SK-N-SH (cell line): ENCODE results near the gene C2CD4C. TPM values are rescaled to one million over a fixed set of nuclear protein-coding genes. Genes with fewer than 3 reads are reported as not detected.

Experiments used
- CTCF ChIA-PET: fragments of 300-600, 350-600 bp; formaldehyde crosslinking; extraction: SDS; loops from one replicate; lab custom pipeline; 2021; lab: Yijun Ruan, JAX
- POLR2A ChIA-PET: fragments of 350-600 bp; sonication (Branson Sonifier 250); formaldehyde crosslinking; extraction: SDS; loops from one replicate; lab custom pipeline; 2020; ENCODE audit warnings: antibody characterized with exemption, inconsistent platforms; lab: Yijun Ruan, JAX
- DNase-seq: peaks from one replicate; pipeline ENCODE4 v3.0.0; 2012
- H2AFZ ChIP-seq: fragments of 200-600 bp; sonication (generic); 2 replicates; pipeline ENCODE4 v1.8.1; 2016; ENCODE audit warnings: antibody characterized with exemption, mild to moderate bottlenecking, low read depth
- H3F3A ChIP-seq: fragments of 200-600 bp; sonication (generic); replicated peaks from 2 replicates; pipeline ENCODE3; 2016; ENCODE audit warnings: antibody characterized with exemption, mild to moderate bottlenecking; ENCODE audit not compliant: insufficient read depth
- H3K27ac ChIP-seq, 2 experiments: fragments of 200-500 bp in 1 of 2; fragments of 200-600 bp in 1 of 2; sonication (Bioruptor generic) in 1 of 2; sonication (generic), shearing (Covaris generic) in 1 of 2; 2 replicates each; pipeline versions ENCODE4 v1.5.1 to v1.6.1; 2014 to 2016; ENCODE audit warnings: low read depth in 2 of 2, inconsistent platforms in 1 of 2, low read length in 1 of 2, mild to moderate bottlenecking in 1 of 2, mixed read lengths in 1 of 2
- H3K27me3 ChIP-seq: fragments of 200-600 bp; sonication (generic), shearing (Covaris generic); 2 replicates; pipeline ENCODE4 v1.6.1; 2016; ENCODE audit warnings: mixed run types; ENCODE audit not compliant: insufficient read depth
- H3K36me3 ChIP-seq, 2 experiments: fragments of 200-500 bp in 1 of 2; fragments of 200-600 bp in 1 of 2; sonication (Bioruptor generic) in 1 of 2; sonication (generic) in 1 of 2; replicated peaks in 1 of 2; 2 replicates each; pipeline versions ENCODE3 to v1.5.1; 2014 to 2016; ENCODE audit warnings: low read length in 1 of 2, mild to moderate bottlenecking in 1 of 2; ENCODE audit not compliant: insufficient read depth in 2 of 2, control insufficient read depth in 1 of 2
- H3K4me1 ChIP-seq, 2 experiments: fragments of 200-500 bp in 1 of 2; fragments of 200-600 bp in 1 of 2; sonication (Bioruptor generic) in 1 of 2; sonication (generic), shearing (Covaris generic) in 1 of 2; 2 replicates each; pipeline versions ENCODE4 v1.5.1 to v1.6.1; 2014 to 2016; ENCODE audit warnings: low read depth in 1 of 2, low read length in 1 of 2, mixed run types in 1 of 2; ENCODE audit not compliant: insufficient read depth in 2 of 2, control insufficient read depth in 1 of 2
- H3K4me2 ChIP-seq: fragments of 200-600 bp; sonication (generic), shearing (Covaris generic); 2 replicates; pipeline ENCODE4 v1.6.1; 2017; ENCODE audit warnings: mixed run types
- H3K4me3 ChIP-seq, 2 experiments: fragments of 200-500 bp in 1 of 2; fragments of 200-600 bp in 1 of 2; sonication (Bioruptor generic) in 1 of 2; sonication (generic), shearing (Covaris generic) in 1 of 2; 2 replicates each; pipeline versions ENCODE4 v1.5.1 to v1.8.1; 2014 to 2016; ENCODE audit warnings: low read depth in 2 of 2, inconsistent platforms in 1 of 2, low read length in 1 of 2, mild to moderate bottlenecking in 1 of 2, mixed read lengths in 1 of 2, moderate library complexity in 1 of 2
- H3K79me2 ChIP-seq: fragments of 200-600 bp; sonication (generic); 2 replicates; pipeline ENCODE4 v1.8.1; 2017; ENCODE audit warnings: mild to moderate bottlenecking; ENCODE audit not compliant: insufficient read depth
- H3K9ac ChIP-seq: fragments of 200-600 bp; sonication (generic); 2 replicates; pipeline ENCODE4 v1.6.1; 2017; ENCODE audit warnings: mixed run types
- H3K9me2 ChIP-seq: fragments of 200-600 bp; sonication (generic); 2 replicates; pipeline ENCODE4 v1.6.1; 2017; ENCODE audit warnings: mixed run types
- H3K9me3 ChIP-seq: fragments of 200-600 bp; sonication (generic); 2 replicates; pipeline ENCODE4 v1.6.1; 2017; ENCODE audit warnings: mixed run types, mild to moderate bottlenecking, moderate library complexity
- H4K20me1 ChIP-seq: fragments of 200-600 bp; sonication (generic); 2 replicates; pipeline ENCODE4 v1.6.1; 2017; ENCODE audit warnings: mild to moderate bottlenecking, mixed run types; ENCODE audit not compliant: insufficient read depth
- ELF1 ChIP-seq: IDR thresholded peaks from 2 replicates; pipeline ENCODE4 v1.4.0; 2012
- EP300 ChIP-seq, 2 experiments: IDR thresholded peaks; 2 replicates each; pipeline versions ENCODE4 v1.4.0 to v1.6.1; 2012; ENCODE audit warnings: borderline replicate concordance in 1 of 2, low read depth in 1 of 2, low read length in 1 of 2
- FOXJ3 ChIP-seq: sonication (generic); formaldehyde crosslinking; IDR thresholded peaks from 2 replicates; pipeline ENCODE4 v1.5.1; 2020; ENCODE audit warnings: mild to moderate bottlenecking, missing genetic modification reagents
- GATA2 ChIP-seq: sonication (generic); formaldehyde crosslinking; IDR thresholded peaks from 2 replicates; pipeline ENCODE4 v1.5.0; 2020; ENCODE audit warnings: mild to moderate bottlenecking, missing genetic modification reagents
- MEF2A ChIP-seq: IDR thresholded peaks from 2 replicates; pipeline ENCODE4 v1.4.0; 2012; ENCODE audit warnings: low read depth, borderline replicate concordance
- PBX3 ChIP-seq: IDR thresholded peaks from 2 replicates; pipeline ENCODE4; 2012
- RAD21 ChIP-seq: IDR thresholded peaks from 2 replicates; pipeline ENCODE4 v1.6.1; 2012; ENCODE audit warnings: mild to moderate bottlenecking, low read length
- RXRA ChIP-seq: IDR thresholded peaks from 2 replicates; pipeline ENCODE4 v1.4.0; 2012; ENCODE audit warnings: low read depth, mild to moderate bottlenecking, borderline replicate concordance
- SIN3A ChIP-seq: IDR thresholded peaks from 2 replicates; pipeline ENCODE4 v1.6.1; 2012; ENCODE audit warnings: low read depth, mild to moderate bottlenecking, low read length, moderate library complexity, borderline replicate concordance
- TEAD4 ChIP-seq: IDR thresholded peaks from 2 replicates; pipeline ENCODE4 v1.4.0; 2012; ENCODE audit warnings: mild to moderate bottlenecking, borderline replicate concordance; ENCODE audit not compliant: insufficient read depth
- WGBS: methylation state at CpG from one replicate; pipeline ENCODE4 v1.1.6; 2017; ENCODE audit warnings: low lambda C conversion rate; 5-methylcytosine and 5-hydroxymethylcytosine counted together
- polyA plus RNA-seq, 3 experiments: library from polyadenylated mRNA; depleted of rRNA; stranded (reverse); fragments of >200 nt; gene quantifications; 2 replicates each; pipeline ENCODE4 v1.2.3, GENCODE V29; 2012
- TF ChIP-seq, protein P1 (sequence below): IDR thresholded peaks from 2 replicates; pipeline ENCODE4 v1.6.1; 2012; ENCODE audit warnings: mild to moderate bottlenecking, low read depth, low read length, moderate library complexity
- TF ChIP-seq, protein P2 (sequence below): IDR thresholded peaks from 2 replicates; pipeline ENCODE4 v1.4.0; 2012; ENCODE audit warnings: low read depth, borderline replicate concordance
- TF ChIP-seq, protein P3 (sequence below): fragments of 150-350 bp; IDR thresholded peaks from 2 replicates; pipeline ENCODE4 v1.6.1; 2017; ENCODE audit warnings: antibody characterized with exemption, low read length, low read depth, borderline replicate concordance

C2CD4C gene
- polyA plus RNA-seq, 1 of the 3 experiments (the other 2 are of a cell fraction): 0.23 TPM

- POLR2A ChIA-PET: no interaction called here
- H3K4me3 ChIP-seq: no peak overlapping the region
Measured at GRCh38 chr19:376111-376470, 32.9 kb downstream of the C2CD4C start.

GRCh38 chr19:375395-376110 lies 33.4 kb downstream of the C2CD4C start:
- TF ChIP-seq SIN3A (no peak), GATA2 (CRISPR knock-in tag) (no peak), RXRA (no peak), ELF1 (no peak), EP300 (IDR thresholded peaks at IDR 0.05; ENCODE audit: borderline replicate concordance in 1 of 2, low read depth in 1 of 2, low read length in 1 of 2) (no peak), PBX3 (no peak)
- TF ChIP-seq, protein P1, sequence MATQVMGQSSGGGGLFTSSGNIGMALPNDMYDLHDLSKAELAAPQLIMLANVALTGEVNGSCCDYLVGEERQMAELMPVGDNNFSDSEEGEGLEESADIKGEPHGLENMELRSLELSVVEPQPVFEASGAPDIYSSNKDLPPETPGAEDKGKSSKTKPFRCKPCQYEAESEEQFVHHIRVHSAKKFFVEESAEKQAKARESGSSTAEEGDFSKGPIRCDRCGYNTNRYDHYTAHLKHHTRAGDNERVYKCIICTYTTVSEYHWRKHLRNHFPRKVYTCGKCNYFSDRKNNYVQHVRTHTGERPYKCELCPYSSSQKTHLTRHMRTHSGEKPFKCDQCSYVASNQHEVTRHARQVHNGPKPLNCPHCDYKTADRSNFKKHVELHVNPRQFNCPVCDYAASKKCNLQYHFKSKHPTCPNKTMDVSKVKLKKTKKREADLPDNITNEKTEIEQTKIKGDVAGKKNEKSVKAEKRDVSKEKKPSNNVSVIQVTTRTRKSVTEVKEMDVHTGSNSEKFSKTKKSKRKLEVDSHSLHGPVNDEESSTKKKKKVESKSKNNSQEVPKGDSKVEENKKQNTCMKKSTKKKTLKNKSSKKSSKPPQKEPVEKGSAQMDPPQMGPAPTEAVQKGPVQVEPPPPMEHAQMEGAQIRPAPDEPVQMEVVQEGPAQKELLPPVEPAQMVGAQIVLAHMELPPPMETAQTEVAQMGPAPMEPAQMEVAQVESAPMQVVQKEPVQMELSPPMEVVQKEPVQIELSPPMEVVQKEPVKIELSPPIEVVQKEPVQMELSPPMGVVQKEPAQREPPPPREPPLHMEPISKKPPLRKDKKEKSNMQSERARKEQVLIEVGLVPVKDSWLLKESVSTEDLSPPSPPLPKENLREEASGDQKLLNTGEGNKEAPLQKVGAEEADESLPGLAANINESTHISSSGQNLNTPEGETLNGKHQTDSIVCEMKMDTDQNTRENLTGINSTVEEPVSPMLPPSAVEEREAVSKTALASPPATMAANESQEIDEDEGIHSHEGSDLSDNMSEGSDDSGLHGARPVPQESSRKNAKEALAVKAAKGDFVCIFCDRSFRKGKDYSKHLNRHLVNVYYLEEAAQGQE: no peak
- TF ChIP-seq, protein P2, sequence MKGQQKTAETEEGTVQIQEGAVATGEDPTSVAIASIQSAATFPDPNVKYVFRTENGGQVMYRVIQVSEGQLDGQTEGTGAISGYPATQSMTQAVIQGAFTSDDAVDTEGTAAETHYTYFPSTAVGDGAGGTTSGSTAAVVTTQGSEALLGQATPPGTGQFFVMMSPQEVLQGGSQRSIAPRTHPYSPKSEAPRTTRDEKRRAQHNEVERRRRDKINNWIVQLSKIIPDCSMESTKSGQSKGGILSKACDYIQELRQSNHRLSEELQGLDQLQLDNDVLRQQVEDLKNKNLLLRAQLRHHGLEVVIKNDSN: no peak
- TF ChIP-seq, protein P3, sequence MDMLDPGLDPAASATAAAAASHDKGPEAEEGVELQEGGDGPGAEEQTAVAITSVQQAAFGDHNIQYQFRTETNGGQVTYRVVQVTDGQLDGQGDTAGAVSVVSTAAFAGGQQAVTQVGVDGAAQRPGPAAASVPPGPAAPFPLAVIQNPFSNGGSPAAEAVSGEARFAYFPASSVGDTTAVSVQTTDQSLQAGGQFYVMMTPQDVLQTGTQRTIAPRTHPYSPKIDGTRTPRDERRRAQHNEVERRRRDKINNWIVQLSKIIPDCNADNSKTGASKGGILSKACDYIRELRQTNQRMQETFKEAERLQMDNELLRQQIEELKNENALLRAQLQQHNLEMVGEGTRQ: no peak
- Histone ChIP-seq H3K79me2 (no peaks in the 10 kb centered on the region), H3K4me1 (peaks cover 0 to 15% of the 10 kb centered on the region in 2 experiments; a peak in 1 of 4 replicates), H3K9me3 (no peaks in the 10 kb centered on the region), H3K36me3 (no peaks in the 10 kb centered on the region), H3K4me2 (no peak overlapping the region), H2AFZ (no peak overlapping the region), H3K9ac (no peak overlapping the region), H3K9me2 (no peaks in the 10 kb centered on the region), H3F3A (no peaks in the 10 kb centered on the region), H3K27ac (no peak overlapping the region), H4K20me1 (no peaks in the 10 kb centered on the region), H3K4me3 (no peak overlapping the region), H3K27me3 (no peaks in the 10 kb centered on the region; the same call in 1 of the 2 replicates)
- POLR2A ChIA-PET: no interaction called here
- DNase-seq: no peak
- 86% methylated on average over 25 of the region's 43 CpGs for WGBS
- CTCF ChIA-PET: interaction anchor here (1.1 kb wide), 1 partner anchor 9 kb away, joined by 3 read pairs; no protein-coding TSS in a partner anchor

More at GRCh38 chr19:376111-376470, 32.9 kb downstream of the C2CD4C start:
- H4K20me1 ChIP-seq: no peaks in the 10 kb centered on the region
- CTCF ChIA-PET: interaction anchor here (1.1 kb wide), 1 partner anchor 8 kb away, joined by 3 read pairs; no protein-coding TSS in a partner anchor
- H2AFZ ChIP-seq: no peak overlapping the region
- H3K4me1 ChIP-seq: peaks cover 0 to 15% of the 10 kb centered on the region in 2 experiments; a peak in 1 of 4 replicates
- H3K9ac ChIP-seq: no peak overlapping the region
- no peak for TF ChIP-seq RAD21
- no peak for TF ChIP-seq MEF2A
- TF ChIP-seq TEAD4: no peak
- no peak for TF ChIP-seq GATA2 (CRISPR knock-in tag)
- TF ChIP-seq FOXJ3 (CRISPR knock-in tag): no peak
- TF ChIP-seq SIN3A: no peak
- TF ChIP-seq, protein P1: no peak
- H3K9me2 ChIP-seq: no peaks in the 10 kb centered on the region
- H3K36me3 ChIP-seq: no peaks in the 10 kb centered on the region
- no peaks in the 10 kb centered on the region for H3K9me3 ChIP-seq
- H3K79me2 ChIP-seq: no peaks in the 10 kb centered on the region
- no peaks in the 10 kb centered on the region; the same call in 1 of the 2 replicates for H3K27me3 ChIP-seq
- no peak for DNase-seq
- H3K4me2 ChIP-seq: no peak overlapping the region
- 75% methylated on average over 4 of the region's 8 CpGs for whole genome bisulfite sequencing
- H3F3A ChIP-seq: no peaks in the 10 kb centered on the region
- H3K27ac ChIP-seq: no peak overlapping the region
